H1 (cell line): ENCODE results near the gene CFAP97D2. TPM values are rescaled to one million over a fixed set of nuclear protein-coding genes. Genes with fewer than 3 reads are reported as not detected.

Experiments used
- CTCF ChIA-PET: fragments of 300-600 bp; sonication (Branson Sonifier 250); formaldehyde crosslinking; loops from one replicate; lab custom pipeline; 2021; ENCODE audit not compliant: partially characterized antibody; lab: Charles Lee
- POLR2A ChIA-PET: fragments of 300-600 bp; sonication (Branson Sonifier 250); formaldehyde crosslinking; loops from one replicate; lab custom pipeline; 2021; ENCODE audit warnings: inconsistent platforms; ENCODE audit not compliant: partially characterized antibody; lab: Charles Lee
- DNase-seq, 2 experiments: peaks; one replicate each; pipeline versions ENCODE4 v3.0.0 to v3.0.0-alpha.2; 2010 to 2022; ENCODE audit warnings: low spot score in 2 of 2, low read depth in 1 of 2, mixed read lengths in 1 of 2
- FAIRE-seq: peaks from 2 replicates; lab custom pipeline; 2011; peaks lifted over from hg19 to GRCh38; lab: Jason Lieb, UNC
- H2AFZ ChIP-seq: 2 replicates; pipeline ENCODE4 v1.8.1; 2012; ENCODE audit warnings: low read length, inconsistent platforms
- H2AK5ac ChIP-seq: 2 replicates; pipeline ENCODE4 v1.6.1; 2013; ENCODE audit warnings: low read depth, low read length
- H2BK120ac ChIP-seq: replicated peaks from 2 replicates; pipeline ENCODE3; 2013; ENCODE audit warnings: low read depth, low read length, inconsistent platforms
- H2BK12ac ChIP-seq: 2 replicates; pipeline ENCODE4 v1.6.1; 2013; ENCODE audit warnings: low read depth, low read length
- H2BK15ac ChIP-seq: 2 replicates; pipeline ENCODE4 v1.6.1; 2013; ENCODE audit warnings: low read length
- H2BK20ac ChIP-seq: 2 replicates; pipeline ENCODE4 v1.6.1; 2013; ENCODE audit warnings: low read length
- H2BK5ac ChIP-seq: 2 replicates; pipeline ENCODE4 v1.6.1; 2013; ENCODE audit warnings: low read depth, low read length
- H3K14ac ChIP-seq: 2 replicates; pipeline ENCODE4 v1.6.1; 2013; ENCODE audit warnings: inconsistent platforms; ENCODE audit not compliant: insufficient read length
- H3K18ac ChIP-seq: 2 replicates; pipeline ENCODE4 v1.6.1; 2013; ENCODE audit warnings: low read length; ENCODE audit errors: extremely low read depth
- H3K23ac ChIP-seq: 2 replicates; pipeline ENCODE4 v1.6.1; 2013; ENCODE audit warnings: inconsistent platforms; ENCODE audit not compliant: insufficient read length
- H3K23me2 ChIP-seq: 2 replicates; pipeline ENCODE4 v1.6.1; 2013; ENCODE audit warnings: low read depth, low read length
- H3K27ac ChIP-seq: 2 replicates; pipeline ENCODE4 v1.6.1; 2011; ENCODE audit warnings: low read depth, low read length, inconsistent platforms
- H3K27me3 ChIP-seq, 4 experiments: replicated peaks in 1 of 4; 1 replicate in 1 of 4; 2 replicates in 3 of 4; pipeline versions ENCODE4 v1.6.1 to v1.8.1; 2011 to 2013; ENCODE audit warnings: low read length in 3 of 4, mild to moderate bottlenecking in 3 of 4, inconsistent platforms in 2 of 4, mixed read lengths in 2 of 4, moderate library complexity in 1 of 4; ENCODE audit not compliant: control insufficient read depth in 3 of 4, insufficient read depth in 3 of 4; ENCODE audit errors: extremely low read depth in 1 of 4
- H3K36me3 ChIP-seq, 4 experiments: 2 replicates each; pipeline versions ENCODE4 v1.6.1 to v1.8.1; 2011 to 2013; ENCODE audit warnings: mild to moderate bottlenecking in 4 of 4, low read length in 3 of 4, moderate library complexity in 2 of 4, control low read depth in 1 of 4, inconsistent platforms in 1 of 4; ENCODE audit not compliant: insufficient read depth in 4 of 4, control insufficient read depth in 2 of 4
- H3K4ac ChIP-seq: replicated peaks from 2 replicates; pipeline ENCODE3; 2013; ENCODE audit warnings: low read length, low read depth, mixed read lengths, inconsistent platforms; ENCODE audit not compliant: insufficient read length
- H3K4me1 ChIP-seq, 4 experiments: replicated peaks in 1 of 4; 1 replicate in 1 of 4; 2 replicates in 3 of 4; pipeline versions ENCODE4 v1.6.1 to v1.8.1; 2011 to 2013; ENCODE audit warnings: low read length in 3 of 4, inconsistent platforms in 2 of 4, mixed read lengths in 1 of 4; ENCODE audit not compliant: insufficient read depth in 4 of 4, control insufficient read depth in 3 of 4
- H3K4me2 ChIP-seq, 2 experiments: 2 replicates each; pipeline versions ENCODE4 v1.6.1 to v1.8.1; 2011 to 2013; ENCODE audit warnings: low read depth in 2 of 2, low read length in 2 of 2, control low read depth in 1 of 2, inconsistent platforms in 1 of 2, mild to moderate bottlenecking in 1 of 2; ENCODE audit not compliant: insufficient read depth in 1 of 2
- H3K4me3 ChIP-seq, 4 experiments: fragments of 200-600, 300-600 bp in 1 of 4; sonication (generic), shearing (Covaris generic), sonication (Bioruptor Twin) in 1 of 4; 2 replicates each; pipeline versions ENCODE4 v1.5.1 to v1.8.1; 2011 to 2016; ENCODE audit warnings: low read length in 4 of 4, low read depth in 3 of 4, control low read depth in 2 of 4, inconsistent platforms in 2 of 4, mild to moderate bottlenecking in 2 of 4, mixed read lengths in 1 of 4, moderate library complexity in 1 of 4; ENCODE audit not compliant: insufficient read depth in 2 of 4; ENCODE audit errors: extremely low read depth in 1 of 4
- H3K56ac ChIP-seq: replicated peaks from 2 replicates; pipeline ENCODE3; 2013; ENCODE audit warnings: low read depth, mild to moderate bottlenecking, mixed read lengths, low read length, inconsistent platforms; ENCODE audit not compliant: insufficient read length
- H3K79me1 ChIP-seq: 2 replicates; pipeline ENCODE4 v1.6.1; 2013; ENCODE audit warnings: low read depth, low read length, control low read depth
- H3K79me2 ChIP-seq, 2 experiments: 2 replicates each; pipeline versions ENCODE4 v1.6.1 to v1.8.1; 2012 to 2013; ENCODE audit warnings: low read length in 2 of 2, mild to moderate bottlenecking in 2 of 2, inconsistent platforms in 1 of 2; ENCODE audit not compliant: insufficient read depth in 2 of 2, control insufficient read depth in 1 of 2
- H3K9ac ChIP-seq, 4 experiments: replicated peaks in 1 of 4; 1 replicate in 1 of 4; 2 replicates in 3 of 4; pipeline versions ENCODE4 v1.6.1 to v1.8.1; 2011 to 2013; ENCODE audit warnings: low read depth in 3 of 4, low read length in 3 of 4, control low read depth in 2 of 4, mild to moderate bottlenecking in 2 of 4, moderate library complexity in 2 of 4, inconsistent platforms in 1 of 4; ENCODE audit errors: extremely low read depth in 1 of 4
- H3K9me3 ChIP-seq, 2 experiments: 2 replicates each; pipeline versions ENCODE4 v1.6.1 to v1.8.1; 2012 to 2013; ENCODE audit warnings: mild to moderate bottlenecking in 2 of 2, moderate library complexity in 2 of 2, control low read depth in 1 of 2, inconsistent platforms in 1 of 2, low read depth in 1 of 2, low read length in 1 of 2, mixed read lengths in 1 of 2; ENCODE audit not compliant: insufficient read depth in 2 of 2
- H4K20me1 ChIP-seq, 2 experiments: replicated peaks in 1 of 2; 2 replicates each; pipeline versions ENCODE3 to v1.8.1; 2011 to 2013; ENCODE audit warnings: inconsistent platforms in 2 of 2, low read length in 2 of 2, mild to moderate bottlenecking in 1 of 2; ENCODE audit not compliant: insufficient read depth in 2 of 2, control insufficient read depth in 1 of 2
- H4K5ac ChIP-seq: 2 replicates; pipeline ENCODE4 v1.6.1; 2013; ENCODE audit warnings: low read length, low read depth, mixed read lengths, inconsistent platforms; ENCODE audit not compliant: insufficient read length
- H4K8ac ChIP-seq: 2 replicates; pipeline ENCODE4 v1.8.0; 2013; ENCODE audit warnings: mild to moderate bottlenecking, moderate library complexity, low read length, inconsistent platforms; ENCODE audit not compliant: insufficient read depth; ENCODE audit errors: extremely low read depth
- H4K91ac ChIP-seq: replicated peaks from 2 replicates; pipeline ENCODE3; 2013; ENCODE audit warnings: low read length, mixed read lengths, inconsistent platforms; ENCODE audit not compliant: insufficient read length
- BCL11A ChIP-seq, 2 experiments: IDR thresholded peaks; one replicate each; pipeline ENCODE4 v1.6.1; 2011; ENCODE audit warnings: low read depth in 2 of 2, low read length in 2 of 2, mild to moderate bottlenecking in 2 of 2
- CBX8 ChIP-seq: fragments of 300-800, 300-1000 bp; sonication (generic); IDR thresholded peaks from 2 replicates; pipeline ENCODE4 v1.7.1; 2016; ENCODE audit warnings: low read depth, low read length, borderline replicate concordance
- CREB1 ChIP-seq: IDR thresholded peaks from 2 replicates; pipeline ENCODE4 v1.6.1; 2012; ENCODE audit warnings: inconsistent platforms
- GABPA ChIP-seq: IDR thresholded peaks from 2 replicates; pipeline ENCODE4 v1.6.1; 2011; ENCODE audit warnings: mild to moderate bottlenecking, low read length, moderate library complexity, borderline replicate concordance; ENCODE audit not compliant: insufficient read depth
- GTF2F1 ChIP-seq: IDR thresholded peaks from 2 replicates; pipeline ENCODE4 v1.6.1; 2012; ENCODE audit warnings: low read depth, low read length, improper control_type of control experiment, borderline replicate concordance
- HDAC2 ChIP-seq, 2 experiments: fragments of 300-600 bp in 1 of 2; sonication (generic) in 1 of 2; IDR thresholded peaks; 2 replicates each; pipeline ENCODE4 v1.6.1; 2011 to 2012; ENCODE audit warnings: low read depth in 2 of 2, low read length in 2 of 2, mild to moderate bottlenecking in 2 of 2, moderate library complexity in 2 of 2, borderline replicate concordance in 1 of 2, inconsistent platforms in 1 of 2
- KDM1A ChIP-seq: fragments of 200-600, 300-600 bp; sonication (generic); IDR thresholded peaks from 2 replicates; pipeline ENCODE4 v1.7.1; 2016; ENCODE audit warnings: mild to moderate bottlenecking, low read length, borderline replicate concordance
- RFX5 ChIP-seq: IDR thresholded peaks from 2 replicates; pipeline ENCODE4 v1.6.1; 2011; ENCODE audit warnings: low read depth, low read length, improper control_type of control experiment, borderline replicate concordance
- RNF2 ChIP-seq: fragments of 200-900, 300-1000 bp; sonication (generic); IDR thresholded peaks from 2 replicates; pipeline ENCODE4 v1.7.1; 2016; ENCODE audit warnings: borderline replicate concordance, low read depth, mild to moderate bottlenecking, antibody characterized with exemption, low read length; ENCODE audit not compliant: poor library complexity, severe bottlenecking; ENCODE audit errors: missing control alignments
- SAP30 ChIP-seq: fragments of 300-600 bp; sonication (generic); IDR thresholded peaks from 2 replicates; pipeline ENCODE4 v1.7.1; 2012; ENCODE audit warnings: low read length, moderate library complexity, mild to moderate bottlenecking, inconsistent platforms; ENCODE audit not compliant: insufficient read depth, insufficient replicate concordance
- WGBS, 2 experiments: shearing (Covaris generic) in 1 of 2; methylation state at CpG; one replicate each; pipeline versions ENCODE4 v1.1.6 to v1.1.7; 2013 to 2015; ENCODE audit warnings: low lambda C conversion rate in 2 of 2, mixed read lengths in 2 of 2, inconsistent platforms in 1 of 2, low coverage in 1 of 2, missing lambda C conversion rate in 1 of 2; ENCODE audit not compliant: insufficient replicate concordance in 2 of 2, insufficient coverage in 1 of 2, insufficient read length in 1 of 2; ENCODE audit errors: extremely low coverage in 1 of 2, missing lambda C conversion rate in 1 of 2; 5-methylcytosine and 5-hydroxymethylcytosine counted together
- polyA plus RNA-seq, 7 experiments: library from polyadenylated mRNA; depleted of rRNA in 3 of 7; stranded (reverse) in 5 of 7; unstranded in 2 of 7; fragments of >200 nt in 5 of 7; fragments of 200-250 nt in 2 of 7; gene quantifications; 1 replicate in 5 of 7; 2 replicates in 1 of 7; 4 replicates in 1 of 7; pipeline versions ENCODE4 v1.2.1 to v1.2.3, GENCODE V29; 2011 to 2013; ENCODE audit warnings: missing spikeins in 2 of 7, mixed read lengths in 2 of 7
- total RNA-seq: library from RNA; stranded (reverse); fragmentation: NEBNext Ultra II Directional; extraction: Animal tissue kit (Norgen Biotek cat#: 25700); gene quantifications from 2 replicates; pipeline ENCODE4 v1.2.1, GENCODE V29; 2021

Gene CFAP97D2
- total and polyA plus RNA-seq, 2 of the 8 experiments (the other 6 are each of a cell fraction or from before 2014, with no cell fraction given): not detected

- Histone ChIP-seq H3K27ac (no peak overlapping the region), H4K91ac (no peak overlapping the region), H4K5ac (no peak overlapping the region), H2BK20ac (no peak overlapping the region), H2BK5ac (no peak overlapping the region), H3K27me3 (no peaks in the 10 kb centered on the region), H3K4me1 (no peaks in the 10 kb centered on the region), H3K14ac (no peak overlapping the region), H3K79me2 (no peaks in the 10 kb centered on the region), H3K4ac (no peak overlapping the region), H3K23ac (no peak overlapping the region), H3K9ac (no peak overlapping the region), H3K4me3 (no peak overlapping the region), H4K20me1 (peaks cover 4% of the 10 kb centered on the region in 2 experiments), H3K56ac (no peak overlapping the region), H3K79me1 (no peaks in the 10 kb centered on the region), H2BK120ac (no peak overlapping the region), H2AFZ (no peak overlapping the region), H3K36me3 (peaks cover 12 to 82% (median 56%) of the 10 kb centered on the region in 4 experiments; a peak in 7 of 8 replicates), H3K4me2 (no peak overlapping the region), H4K8ac (no peak overlapping the region), H2AK5ac (no peak overlapping the region), H3K9me3 (no peaks in the 10 kb centered on the region), H2BK15ac (no peak overlapping the region)
- ChIA-PET CTCF (interaction anchor here (1.1 kb wide), 1 partner anchor 67 kb away, joined by 7 read pairs; no protein-coding TSS in a partner anchor), POLR2A (interaction anchor here (0.8 to 7.2 kb wide), 6 partner anchors 8 to 28 kb away, joined by 3 to 44 read pairs (median 4); partner anchors contain the start of gene UPF3A)
- 93% methylated on average over 4 of the region's 4 CpGs; no CpG with 5 or more reads in 1 of the 2 experiments for WGBS, 2 experiments
- TF ChIP-seq CBX8 (no peak), SAP30 (no peak), KDM1A (no peak), RNF2 (no peak), GABPA (no peak), RFX5 (no peak), HDAC2 (IDR thresholded peaks at IDR 0.05; ENCODE audit: borderline replicate concordance in 1 of 2, low read depth in 2 of 2, low read length in 2 of 2) (no peak), GTF2F1 (no peak), CREB1 (no peak), BCL11A (IDR thresholded peaks at IDR 0.05; ENCODE audit: low read depth in 2 of 2, low read length in 2 of 2) (no peak)
- TF ChIP-seq, all 59 proteins: peak for 0
- no peaks in the 10 kb centered on the region for H3K23me2 ChIP-seq
- no peak for DNase-seq
- H2BK12ac ChIP-seq: no peak overlapping the region
- H3K18ac ChIP-seq: no peak overlapping the region
- FAIRE-seq: no peak
Measured at GRCh38 chr13:114269281-114269770, 90.3 kb downstream of the CFAP97D2 start.
